Activated T-cell treated with anti-CD3 and anti-CD28 coated beads for 4 hours (primary cell): ENCODE measurements around the gene REM2.

Experiments
- DNase-seq: peaks from one replicate; pipeline ENCODE4 v3.0.0-alpha.2; 2020

The REM2 gene

DNA sequence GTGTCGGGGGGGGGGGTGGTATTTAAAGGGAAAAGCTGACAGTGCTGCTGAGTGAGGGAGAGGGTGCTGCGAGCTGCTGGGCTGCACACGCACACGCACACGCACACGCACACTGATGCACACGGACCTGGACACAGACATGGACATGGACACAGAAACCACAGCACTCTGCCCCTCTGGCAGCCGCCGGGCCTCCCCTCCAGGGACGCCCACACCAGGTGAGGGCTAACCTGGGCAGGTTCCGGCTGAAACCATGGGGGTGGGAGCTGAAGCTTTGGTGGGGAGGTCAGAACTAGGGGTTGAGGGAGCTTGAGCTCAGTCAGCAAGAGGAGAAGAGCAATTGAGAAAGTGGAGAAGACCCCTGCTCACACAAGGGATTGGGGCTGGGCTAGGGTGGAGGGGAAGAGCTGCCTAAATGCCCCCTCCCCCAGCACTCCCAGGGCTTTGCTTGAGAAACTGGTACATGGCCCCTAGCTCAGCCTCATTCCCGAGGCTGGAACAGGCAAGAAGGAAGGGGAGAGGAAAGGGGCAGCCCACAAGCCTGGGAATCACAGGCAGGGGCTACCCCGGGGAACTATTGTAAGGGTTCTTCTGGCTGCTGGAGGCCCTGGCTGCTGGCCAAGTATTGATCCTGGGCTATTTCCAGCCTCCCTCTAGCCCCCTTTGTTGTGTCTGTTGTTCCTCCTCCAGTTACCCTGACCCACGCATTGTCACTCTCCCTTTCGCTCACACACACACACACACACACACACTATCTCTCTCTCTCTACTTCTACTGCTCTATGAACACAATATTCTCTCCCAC, at the start of gene REM2:
Gene REM2, plus strand, starts transcription at position 50 of the 804 bp plus-strand sequence. Its CDS starts 66 bp downstream, at position 116.
- DNase-seq: no peak

DNA sequence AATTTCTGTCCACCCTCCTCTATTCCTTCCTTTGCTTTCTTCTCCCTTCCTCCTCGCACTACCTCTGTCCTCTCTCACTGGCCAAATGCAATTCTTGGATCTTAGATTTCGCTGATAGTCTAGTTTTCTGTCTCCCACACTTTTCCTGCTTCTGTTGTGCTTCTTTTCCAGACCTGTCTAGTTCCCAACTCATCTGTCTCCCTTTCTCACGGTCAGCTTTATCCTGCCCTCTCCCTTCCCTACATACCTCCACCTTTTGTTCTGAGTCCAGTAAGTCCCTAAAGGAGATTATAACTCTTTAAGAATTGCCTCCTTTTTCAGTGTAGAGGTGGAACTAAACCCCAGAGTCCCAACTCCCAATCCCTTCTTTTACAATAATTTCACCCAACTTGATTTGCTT, 47.5 kb upstream of the REM2 start:
- DNase-seq: no peak

GRCh38 chr14:22836301-22837113, 46.5 kb upstream of the REM2 start, which contains the start of gene MMP14:
MMP14 (plus strand) TSS chr14:22836585; CDS start chr14:22836818, 233 bp downstream.
- DNase-seq: no peak

GRCh38 chr14:22837114-22837749, 45.8 kb upstream of the REM2 start:
- DNase-seq: no peak

DNA sequence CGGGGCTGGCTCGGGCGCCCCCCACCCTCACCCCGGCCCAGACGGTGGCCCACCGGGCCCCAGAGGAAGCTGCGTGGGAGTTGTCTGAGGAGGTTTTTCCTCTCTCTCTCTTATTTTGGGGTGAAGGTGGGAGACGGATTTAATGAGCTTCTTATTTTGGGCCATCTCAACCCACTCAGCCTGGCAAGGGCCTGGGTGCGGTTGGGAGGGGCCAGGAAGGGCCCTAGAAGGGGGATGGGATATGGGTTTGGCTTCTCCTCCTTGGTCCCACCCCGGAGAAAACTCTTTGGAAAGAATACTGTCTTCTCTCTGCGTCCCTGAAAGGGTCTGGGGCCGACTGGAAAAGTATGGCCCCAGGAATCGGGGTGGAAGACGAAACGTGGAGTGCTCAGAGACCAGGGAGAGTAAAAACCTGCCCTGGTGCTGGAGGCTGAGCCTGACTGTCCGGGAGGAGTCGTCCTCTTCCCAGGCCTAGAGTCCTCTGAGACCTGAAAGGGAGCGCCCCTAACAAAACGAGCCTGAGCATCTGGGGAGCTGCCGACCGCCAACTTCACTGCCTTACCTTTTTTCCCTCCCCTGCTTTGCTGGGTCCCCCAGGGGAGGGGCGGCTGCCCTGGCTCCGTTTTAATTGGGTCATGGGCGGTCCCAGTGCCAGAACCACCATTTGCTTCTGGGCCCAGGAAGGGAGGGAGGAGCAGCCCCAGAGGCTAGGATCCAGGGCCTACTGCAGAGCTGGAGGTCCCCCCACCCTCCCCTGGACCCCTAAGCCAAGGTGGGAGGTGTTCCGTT, 45.1 kb upstream of the REM2 start:
- DNase-seq: no peak

- DNase-seq: no peak
Observed at GRCh38 chr14:22838631-22839041, 44.4 kb upstream of the REM2 start.

DNA sequence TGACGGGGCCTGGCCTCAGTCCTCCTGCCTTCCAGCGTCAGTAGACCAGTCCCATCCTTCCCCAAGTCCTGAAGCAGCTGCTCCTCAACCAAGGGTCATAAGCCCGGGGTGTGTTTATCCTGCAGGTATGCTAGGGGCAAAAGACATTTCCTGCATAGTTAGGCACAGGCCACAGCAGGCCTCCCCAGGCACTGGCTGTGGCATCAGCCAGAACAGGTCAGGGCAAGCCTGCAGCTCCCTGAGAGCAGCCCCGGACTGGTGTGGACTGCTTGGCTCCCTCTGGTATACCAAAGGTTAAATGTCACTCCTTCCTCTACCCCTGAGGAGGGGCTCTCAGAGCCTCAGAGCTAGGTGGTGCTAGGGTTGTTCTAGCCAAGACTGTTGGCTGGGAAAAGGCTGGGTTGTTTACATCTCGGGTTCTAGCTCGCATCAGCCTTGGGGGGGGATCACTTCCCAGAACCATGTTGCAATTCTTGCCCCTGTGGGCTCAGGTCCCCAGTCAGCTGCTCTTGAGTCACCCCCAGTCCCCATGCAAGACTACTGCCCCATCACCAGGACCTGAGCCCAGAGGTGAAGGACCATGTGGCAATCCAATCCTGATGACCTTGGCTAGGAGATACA, 43.8 kb upstream of the REM2 start:
- DNase-seq: no peak

DNA sequence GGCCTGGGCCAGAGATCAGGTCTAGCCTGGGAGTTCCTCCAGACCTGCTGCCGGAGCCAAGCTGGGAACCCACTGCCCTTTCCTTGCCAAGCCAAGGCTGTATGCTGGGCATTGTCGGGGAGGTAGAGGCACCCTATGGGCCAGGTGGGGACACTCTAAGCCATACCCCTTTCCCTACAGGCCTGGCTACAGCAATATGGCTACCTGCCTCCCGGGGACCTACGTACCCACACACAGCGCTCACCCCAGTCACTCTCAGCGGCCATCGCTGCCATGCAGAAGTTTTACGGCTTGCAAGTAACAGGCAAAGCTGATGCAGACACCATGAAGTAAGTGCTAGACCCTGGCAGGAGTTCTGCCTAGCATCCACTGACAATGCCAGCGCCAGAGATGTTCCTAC, 41.7 kb upstream of the REM2 start:
- no peak for DNase-seq

- DNase-seq: no peak
Observed at GRCh38 chr14:22841769-22842168, 41.3 kb upstream of the REM2 start.

GRCh38 chr14:22842211-22843122, 40.6 kb upstream of the REM2 start:
- DNase-seq: no peak

DNA sequence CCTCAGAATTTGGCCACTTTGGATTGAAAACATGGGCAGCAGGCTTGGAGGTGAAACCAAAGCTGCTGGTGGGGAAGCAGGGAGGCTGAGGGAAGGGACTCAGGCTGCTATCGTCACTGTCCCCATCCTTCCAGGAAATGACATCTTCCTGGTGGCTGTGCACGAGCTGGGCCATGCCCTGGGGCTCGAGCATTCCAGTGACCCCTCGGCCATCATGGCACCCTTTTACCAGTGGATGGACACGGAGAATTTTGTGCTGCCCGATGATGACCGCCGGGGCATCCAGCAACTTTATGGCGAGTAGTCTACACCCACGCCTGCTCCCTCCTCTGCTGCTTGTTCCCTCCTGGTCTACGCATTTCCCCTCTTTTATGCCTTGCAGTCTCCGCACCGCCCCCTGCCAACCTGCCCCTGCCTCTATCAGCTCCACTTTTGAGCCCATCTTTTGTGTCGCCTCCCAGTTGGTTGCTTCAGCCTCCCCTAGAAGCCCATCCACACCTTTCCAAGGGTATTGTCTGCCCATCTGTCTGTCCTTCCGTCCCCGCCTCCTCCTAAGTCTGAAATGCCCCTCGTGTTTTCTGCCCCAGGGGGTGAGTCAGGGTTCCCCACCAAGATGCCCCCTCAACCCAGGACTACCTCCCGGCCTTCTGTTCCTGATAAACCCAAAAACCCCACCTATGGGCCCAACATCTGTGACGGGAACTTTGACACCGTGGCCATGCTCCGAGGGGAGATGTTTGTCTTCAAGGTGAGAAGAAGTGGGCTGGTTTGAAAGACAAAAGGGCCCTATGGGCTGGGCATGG, 39.7 kb upstream of the REM2 start:
- no peak for DNase-seq

- no peak for DNase-seq
Observed at GRCh38 chr14:22844221-22845102, 38.6 kb upstream of the REM2 start.

GRCh38 chr14:22845103-22845394, 38.0 kb upstream of the REM2 start:
- DNase-seq: no peak

DNA sequence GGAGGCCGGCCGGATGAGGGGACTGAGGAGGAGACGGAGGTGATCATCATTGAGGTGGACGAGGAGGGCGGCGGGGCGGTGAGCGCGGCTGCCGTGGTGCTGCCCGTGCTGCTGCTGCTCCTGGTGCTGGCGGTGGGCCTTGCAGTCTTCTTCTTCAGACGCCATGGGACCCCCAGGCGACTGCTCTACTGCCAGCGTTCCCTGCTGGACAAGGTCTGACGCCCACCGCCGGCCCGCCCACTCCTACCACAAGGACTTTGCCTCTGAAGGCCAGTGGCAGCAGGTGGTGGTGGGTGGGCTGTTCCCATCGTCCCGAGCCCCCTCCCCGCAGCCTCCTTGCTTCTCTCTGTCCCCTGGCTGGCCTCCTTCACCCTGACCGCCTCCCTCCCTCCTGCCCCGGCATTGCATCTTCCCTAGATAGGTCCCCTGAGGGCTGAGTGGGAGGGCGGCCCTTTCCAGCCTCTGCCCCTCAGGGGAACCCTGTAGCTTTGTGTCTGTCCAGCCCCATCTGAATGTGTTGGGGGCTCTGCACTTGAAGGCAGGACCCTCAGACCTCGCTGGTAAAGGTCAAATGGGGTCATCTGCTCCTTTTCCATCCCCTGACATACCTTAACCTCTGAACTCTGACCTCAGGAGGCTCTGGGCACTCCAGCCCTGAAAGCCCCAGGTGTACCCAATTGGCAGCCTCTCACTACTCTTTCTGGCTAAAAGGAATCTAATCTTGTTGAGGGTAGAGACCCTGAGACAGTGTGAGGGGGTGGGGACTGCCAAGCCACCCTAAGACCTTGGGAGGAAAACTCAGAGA, 37.0 kb upstream of the REM2 start:
- DNase-seq: no peak

GRCh38 chr14:22846811-22847307, 36.2 kb upstream of the REM2 start:
- no peak for DNase-seq

DNA sequence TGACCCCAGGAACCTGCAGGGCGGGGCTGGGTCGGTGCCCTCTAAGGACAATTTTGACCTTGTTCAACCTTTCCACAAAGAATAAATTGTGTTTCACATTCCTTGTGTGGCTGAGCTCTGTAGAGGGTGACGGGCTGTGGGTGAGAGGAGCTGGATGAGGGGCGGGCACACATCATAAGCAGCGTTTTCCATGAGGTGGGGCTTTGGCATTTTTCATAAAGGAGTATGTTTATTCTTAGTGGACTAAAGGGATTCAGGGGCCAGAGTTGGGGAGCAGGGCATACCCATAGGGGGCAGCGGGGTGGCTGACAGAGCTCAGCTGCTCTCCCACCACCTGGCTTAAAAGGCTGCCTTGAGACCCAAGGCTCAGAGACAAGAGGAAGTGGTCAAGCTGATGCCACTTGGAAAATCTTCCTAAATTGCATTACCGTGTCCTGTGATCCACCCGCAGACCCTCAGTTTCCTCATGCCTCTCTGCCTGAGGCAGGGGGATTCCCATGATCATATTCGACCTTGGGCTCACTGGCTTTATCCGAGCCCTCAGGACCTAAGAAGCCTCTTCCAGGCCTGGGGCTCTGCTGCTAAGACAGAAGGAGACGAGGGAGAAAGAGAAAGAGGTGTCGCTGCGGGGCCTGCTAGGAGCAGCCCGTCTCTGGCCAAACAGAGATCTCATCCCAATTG, 35.2 kb upstream of the REM2 start:
- no peak for DNase-seq

GRCh38 chr14:22848351-22849164, 34.5 kb upstream of the REM2 start:
- no peak for DNase-seq
